GM23338 (cell line): ENCODE results near the gene ADGRB3. TPM values are rescaled to one million over a fixed set of nuclear protein-coding genes. Genes with fewer than 3 reads are reported as not detected.

ENCODE experiments used
- ATAC-seq: fragments of 200-7000 bp; cut with Tn5 transposase; 3 replicates; pipeline ENCODE4 v1.9.1; 2020
- DNase-seq: peaks from one replicate; pipeline ENCODE4 v3.0.0-alpha.2; 2015; ENCODE audit warnings: low spot score
- H2AFZ ChIP-seq: fragments of 200-600 bp; sonication (generic); 2 replicates; pipeline ENCODE4 v1.8.0; 2016; ENCODE audit warnings: antibody characterized with exemption, mild to moderate bottlenecking, moderate library complexity
- H3F3A ChIP-seq: fragments of 200-600 bp; sonication (generic); replicated peaks from 2 replicates; pipeline ENCODE4 v1.8.0; 2017; ENCODE audit warnings: antibody characterized with exemption, mixed run types, low read depth
- H3K27ac ChIP-seq: fragments of 200-600 bp; sonication (generic); 2 replicates; pipeline ENCODE4 v1.6.1; 2016; ENCODE audit warnings: low read depth
- H3K27me3 ChIP-seq: fragments of 200-600 bp; sonication (generic); 2 replicates; pipeline ENCODE4 v1.8.0; 2016; ENCODE audit warnings: mild to moderate bottlenecking, mixed run types, moderate library complexity; ENCODE audit not compliant: insufficient read depth
- H3K36me3 ChIP-seq: fragments of 200-600 bp; sonication (generic); 2 replicates; pipeline ENCODE4 v1.8.0; 2016; ENCODE audit warnings: mild to moderate bottlenecking; ENCODE audit not compliant: insufficient read depth
- H3K4me1 ChIP-seq: fragments of 200-600 bp; sonication (generic); 2 replicates; pipeline ENCODE4 v1.8.0; 2016; ENCODE audit warnings: mild to moderate bottlenecking, moderate library complexity; ENCODE audit not compliant: insufficient read depth
- H3K4me2 ChIP-seq: fragments of 200-600 bp; sonication (generic); 2 replicates; pipeline ENCODE4 v1.7.1; 2017; ENCODE audit warnings: mixed run types
- H3K4me3 ChIP-seq: fragments of 200-600 bp; sonication (generic); 2 replicates; pipeline ENCODE4 v1.6.1; 2016; ENCODE audit warnings: mixed run types
- H3K79me2 ChIP-seq: fragments of 200-600 bp; sonication (generic); replicated peaks from 2 replicates; pipeline ENCODE4 v1.8.0; 2017; ENCODE audit warnings: mild to moderate bottlenecking; ENCODE audit not compliant: insufficient read depth
- H3K9me2 ChIP-seq: fragments of 200-600 bp; sonication (generic); 2 replicates; pipeline ENCODE4 v1.8.0; 2017; ENCODE audit not compliant: insufficient read depth
- H4K20me1 ChIP-seq: fragments of 200-600 bp; sonication (generic); replicated peaks from 2 replicates; pipeline ENCODE4 v1.8.0; 2017; ENCODE audit warnings: mild to moderate bottlenecking; ENCODE audit not compliant: insufficient read depth
- H3K27ac Mint-ChIP-seq: 2 replicates; pipeline ENCODE4 v1.8.0; 2020; ENCODE audit warnings: inconsistent platforms, mild to moderate bottlenecking, moderate library complexity, mixed read lengths
- H3K27me3 Mint-ChIP-seq: 3 replicates; pipeline ENCODE4 v1.8.0; 2022; ENCODE audit warnings: low read depth, mild to moderate bottlenecking, moderate library complexity, mixed read lengths, inconsistent platforms; ENCODE audit not compliant: insufficient read depth, poor library complexity
- H3K36me3 Mint-ChIP-seq: 3 replicates; pipeline ENCODE4 v1.8.0; 2021; ENCODE audit warnings: low read depth, mild to moderate bottlenecking, inconsistent platforms, moderate library complexity, mixed read lengths
- H3K4me1 Mint-ChIP-seq: 3 replicates; pipeline ENCODE4 v1.8.0; 2020; ENCODE audit warnings: mild to moderate bottlenecking, inconsistent platforms, mixed read lengths
- H3K4me3 Mint-ChIP-seq: 3 replicates; pipeline ENCODE4 v1.8.0; 2021; ENCODE audit warnings: moderate library complexity, mild to moderate bottlenecking, inconsistent platforms, mixed read lengths
- H3K9me3 Mint-ChIP-seq: 3 replicates; pipeline ENCODE4 v1.8.0; 2020; ENCODE audit warnings: moderate library complexity, mild to moderate bottlenecking, inconsistent platforms, mixed read lengths
- CREB1 ChIP-seq: fragments of 250-450 bp; sonication (Bioruptor Pico); IDR thresholded peaks from 2 replicates; pipeline ENCODE4 v1.5.0; 2020; ENCODE audit warnings: low read depth, mild to moderate bottlenecking, moderate library complexity
- EZH2 ChIP-seq: fragments of 200-600 bp; sonication (generic); IDR thresholded peaks from one replicate; pipeline ENCODE4 v1.8.0; 2017; ENCODE audit warnings: antibody characterized with exemption, mild to moderate bottlenecking, low read depth; ENCODE audit not compliant: unreplicated experiment
- EZH2phosphoT487 ChIP-seq: fragments of 200-600 bp; sonication (generic); IDR thresholded peaks from one replicate; pipeline ENCODE4 v1.8.1; 2018; ENCODE audit warnings: antibody characterized with exemption; ENCODE audit not compliant: unreplicated experiment
- JUNB ChIP-seq: IDR thresholded peaks from one replicate; pipeline ENCODE4 v1.6.1; 2016; ENCODE audit warnings: antibody characterized with exemption; ENCODE audit not compliant: unreplicated experiment
- NANOG ChIP-seq: IDR thresholded peaks from 2 replicates; pipeline ENCODE4 v1.6.1; 2016; ENCODE audit warnings: antibody characterized with exemption, borderline replicate concordance
- POLR2AphosphoS5 ChIP-seq: IDR thresholded peaks from 2 replicates; pipeline ENCODE4 v1.6.1; 2016; ENCODE audit warnings: antibody characterized with exemption, low read depth
- REST ChIP-seq: IDR thresholded peaks from one replicate; pipeline ENCODE4 v1.6.1; 2018; ENCODE audit warnings: antibody characterized with exemption; ENCODE audit not compliant: unreplicated experiment
- STAT1 ChIP-seq: IDR thresholded peaks from one replicate; pipeline ENCODE4 v1.6.1; 2016; ENCODE audit warnings: antibody characterized with exemption; ENCODE audit not compliant: unreplicated experiment
- ZNF114 ChIP-seq: fragments of 250-450 bp; sonication (Bioruptor Pico); IDR thresholded peaks from 2 replicates; pipeline ENCODE4 v1.5.0; 2020; ENCODE audit warnings: mild to moderate bottlenecking, moderate library complexity
- ZNF331 ChIP-seq: fragments of 250-450 bp; sonication (Bioruptor Pico); IDR thresholded peaks from 2 replicates; pipeline ENCODE4 v1.5.0; 2020; ENCODE audit warnings: low read depth, mild to moderate bottlenecking, moderate library complexity
- polyA plus RNA-seq: library from polyadenylated mRNA; unstranded; fragments of >200 nt; fragmentation: Nextera tagmentation; extraction: Ambion mirVana; gene quantifications from 2 replicates; pipeline ENCODE4 v1.2.1, GENCODE V29; 2016
- total RNA-seq: library from RNA; depleted of rRNA; stranded (reverse); fragments of >200 nt; shearing (Covaris generic); gene quantifications from 2 replicates; pipeline ENCODE4 v1.2.3, GENCODE V29; 2014
- TF ChIP-seq, protein P1 (sequence below): fragments of 250-450 bp; sonication (Bioruptor Pico); IDR thresholded peaks from 2 replicates; pipeline ENCODE4 v1.5.0; 2020; ENCODE audit warnings: mild to moderate bottlenecking, moderate library complexity
- TF ChIP-seq, protein P2 (sequence below): IDR thresholded peaks from 2 replicates; pipeline ENCODE4 v1.6.1; 2016; ENCODE audit warnings: antibody characterized with exemption
- TF ChIP-seq, protein P3 (sequence below), 2 experiments: fragments of 200-600 bp in 1 of 2; sonication (generic) in 1 of 2; conservative IDR thresholded peaks; 2 replicates each; pipeline versions ENCODE4 v1.5.1 to v1.6.1; 2016 to 2017; ENCODE audit warnings: antibody characterized with exemption in 2 of 2, low read depth in 2 of 2, mild to moderate bottlenecking in 2 of 2, moderate library complexity in 1 of 2

ADGRB3 gene
- total and polyA plus RNA-seq, 2 experiments from 2014 or later: 0.92 to 4.0 TPM

DNA sequence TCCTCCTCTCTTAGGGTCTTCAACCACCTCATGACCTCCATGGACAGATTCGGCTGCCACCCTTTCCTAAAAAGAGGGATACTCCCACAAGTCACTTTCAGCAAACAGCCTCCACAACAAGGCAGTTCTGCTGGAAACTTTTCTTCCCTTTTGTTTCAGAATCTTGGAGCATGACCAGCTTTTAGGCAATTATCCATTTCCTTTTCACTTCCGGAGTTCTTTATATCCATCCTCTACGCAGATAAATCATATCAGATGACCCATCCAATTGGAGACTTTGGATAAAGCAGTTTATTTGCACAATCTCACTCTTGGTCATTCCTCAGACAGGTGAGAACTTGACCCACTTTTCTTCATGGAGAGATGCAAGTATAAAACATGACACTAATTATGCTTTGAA is 763.2 kb downstream of the ADGRB3 start:
- no peak overlapping the region for H3K4me2 ChIP-seq
- no peaks in the 10 kb centered on the region for H3K27me3 ChIP-seq
- H3K27ac ChIP-seq: no peak overlapping the region
- no peaks in the 10 kb centered on the region for H3F3A ChIP-seq
- no peaks in the 10 kb centered on the region for H3K4me1 ChIP-seq
- no peaks in the 10 kb centered on the region for H3K36me3 ChIP-seq
- H3K79me2 ChIP-seq: no peaks in the 10 kb centered on the region
- peaks cover 13% of the 10 kb centered on the region; the same call in 1 of the 2 replicates for H3K9me2 ChIP-seq
- DNase-seq (no peak), ATAC-seq (no peak)
- no peak for TF ChIP-seq JUNB
- TF ChIP-seq, protein P1, sequence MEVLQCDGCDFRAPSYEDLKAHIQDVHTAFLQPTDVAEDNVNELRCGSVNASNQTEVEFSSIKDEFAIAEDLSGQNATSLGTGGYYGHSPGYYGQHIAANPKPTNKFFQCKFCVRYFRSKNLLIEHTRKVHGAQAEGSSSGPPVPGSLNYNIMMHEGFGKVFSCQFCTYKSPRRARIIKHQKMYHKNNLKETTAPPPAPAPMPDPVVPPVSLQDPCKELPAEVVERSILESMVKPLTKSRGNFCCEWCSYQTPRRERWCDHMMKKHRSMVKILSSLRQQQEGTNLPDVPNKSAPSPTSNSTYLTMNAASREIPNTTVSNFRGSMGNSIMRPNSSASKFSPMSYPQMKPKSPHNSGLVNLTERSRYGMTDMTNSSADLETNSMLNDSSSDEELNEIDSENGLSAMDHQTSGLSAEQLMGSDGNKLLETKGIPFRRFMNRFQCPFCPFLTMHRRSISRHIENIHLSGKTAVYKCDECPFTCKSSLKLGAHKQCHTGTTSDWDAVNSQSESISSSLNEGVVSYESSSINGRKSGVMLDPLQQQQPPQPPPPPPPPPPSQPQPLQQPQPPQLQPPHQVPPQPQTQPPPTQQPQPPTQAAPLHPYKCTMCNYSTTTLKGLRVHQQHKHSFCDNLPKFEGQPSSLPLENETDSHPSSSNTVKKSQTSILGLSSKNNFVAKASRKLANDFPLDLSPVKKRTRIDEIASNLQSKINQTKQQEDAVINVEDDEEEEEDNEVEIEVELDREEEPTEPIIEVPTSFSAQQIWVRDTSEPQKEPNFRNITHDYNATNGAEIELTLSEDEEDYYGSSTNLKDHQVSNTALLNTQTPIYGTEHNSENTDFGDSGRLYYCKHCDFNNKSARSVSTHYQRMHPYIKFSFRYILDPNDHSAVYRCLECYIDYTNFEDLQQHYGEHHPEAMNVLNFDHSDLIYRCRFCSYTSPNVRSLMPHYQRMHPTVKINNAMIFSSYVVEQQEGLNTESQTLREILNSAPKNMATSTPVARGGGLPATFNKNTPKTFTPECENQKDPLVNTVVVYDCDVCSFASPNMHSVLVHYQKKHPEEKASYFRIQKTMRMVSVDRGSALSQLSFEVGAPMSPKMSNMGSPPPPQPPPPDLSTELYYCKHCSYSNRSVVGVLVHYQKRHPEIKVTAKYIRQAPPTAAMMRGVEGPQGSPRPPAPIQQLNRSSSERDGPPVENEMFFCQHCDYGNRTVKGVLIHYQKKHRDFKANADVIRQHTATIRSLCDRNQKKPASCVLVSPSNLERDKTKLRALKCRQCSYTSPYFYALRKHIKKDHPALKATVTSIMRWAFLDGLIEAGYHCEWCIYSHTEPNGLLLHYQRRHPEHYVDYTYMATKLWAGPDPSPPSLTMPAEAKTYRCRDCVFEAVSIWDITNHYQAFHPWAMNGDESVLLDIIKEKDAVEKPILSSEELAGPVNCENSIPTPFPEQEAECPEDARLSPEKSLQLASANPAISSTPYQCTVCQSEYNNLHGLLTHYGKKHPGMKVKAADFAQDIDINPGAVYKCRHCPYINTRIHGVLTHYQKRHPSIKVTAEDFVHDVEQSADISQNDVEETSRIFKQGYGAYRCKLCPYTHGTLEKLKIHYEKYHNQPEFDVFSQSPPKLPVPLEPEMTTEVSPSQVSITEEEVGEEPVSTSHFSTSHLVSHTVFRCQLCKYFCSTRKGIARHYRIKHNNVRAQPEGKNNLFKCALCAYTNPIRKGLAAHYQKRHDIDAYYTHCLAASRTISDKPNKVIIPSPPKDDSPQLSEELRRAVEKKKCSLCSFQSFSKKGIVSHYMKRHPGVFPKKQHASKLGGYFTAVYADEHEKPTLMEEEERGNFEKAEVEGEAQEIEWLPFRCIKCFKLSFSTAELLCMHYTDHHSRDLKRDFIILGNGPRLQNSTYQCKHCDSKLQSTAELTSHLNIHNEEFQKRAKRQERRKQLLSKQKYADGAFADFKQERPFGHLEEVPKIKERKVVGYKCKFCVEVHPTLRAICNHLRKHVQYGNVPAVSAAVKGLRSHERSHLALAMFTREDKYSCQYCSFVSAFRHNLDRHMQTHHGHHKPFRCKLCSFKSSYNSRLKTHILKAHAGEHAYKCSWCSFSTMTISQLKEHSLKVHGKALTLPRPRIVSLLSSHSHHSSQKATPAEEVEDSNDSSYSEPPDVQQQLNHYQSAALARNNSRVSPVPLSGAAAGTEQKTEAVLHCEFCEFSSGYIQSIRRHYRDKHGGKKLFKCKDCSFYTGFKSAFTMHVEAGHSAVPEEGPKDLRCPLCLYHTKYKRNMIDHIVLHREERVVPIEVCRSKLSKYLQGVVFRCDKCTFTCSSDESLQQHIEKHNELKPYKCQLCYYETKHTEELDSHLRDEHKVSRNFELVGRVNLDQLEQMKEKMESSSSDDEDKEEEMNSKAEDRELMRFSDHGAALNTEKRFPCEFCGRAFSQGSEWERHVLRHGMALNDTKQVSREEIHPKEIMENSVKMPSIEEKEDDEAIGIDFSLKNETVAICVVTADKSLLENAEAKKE (CRISPR knock-in tag): no peak
- TF ChIP-seq CREB1 (CRISPR knock-in tag): no peak
- TF ChIP-seq REST: no peak
- no peak for TF ChIP-seq STAT1
- no peak for TF ChIP-seq POLR2AphosphoS5
- TF ChIP-seq, protein P2, sequence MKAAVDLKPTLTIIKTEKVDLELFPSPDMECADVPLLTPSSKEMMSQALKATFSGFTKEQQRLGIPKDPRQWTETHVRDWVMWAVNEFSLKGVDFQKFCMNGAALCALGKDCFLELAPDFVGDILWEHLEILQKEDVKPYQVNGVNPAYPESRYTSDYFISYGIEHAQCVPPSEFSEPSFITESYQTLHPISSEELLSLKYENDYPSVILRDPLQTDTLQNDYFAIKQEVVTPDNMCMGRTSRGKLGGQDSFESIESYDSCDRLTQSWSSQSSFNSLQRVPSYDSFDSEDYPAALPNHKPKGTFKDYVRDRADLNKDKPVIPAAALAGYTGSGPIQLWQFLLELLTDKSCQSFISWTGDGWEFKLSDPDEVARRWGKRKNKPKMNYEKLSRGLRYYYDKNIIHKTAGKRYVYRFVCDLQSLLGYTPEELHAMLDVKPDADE: no peak
- no peak for TF ChIP-seq EZH2
- no peak for TF ChIP-seq NANOG
- no peak for TF ChIP-seq EZH2phosphoT487
- TF ChIP-seq ZNF331 (CRISPR knock-in tag): no peak
- TF ChIP-seq ZNF114 (CRISPR knock-in tag): no peak
- TF ChIP-seq, protein P3, sequence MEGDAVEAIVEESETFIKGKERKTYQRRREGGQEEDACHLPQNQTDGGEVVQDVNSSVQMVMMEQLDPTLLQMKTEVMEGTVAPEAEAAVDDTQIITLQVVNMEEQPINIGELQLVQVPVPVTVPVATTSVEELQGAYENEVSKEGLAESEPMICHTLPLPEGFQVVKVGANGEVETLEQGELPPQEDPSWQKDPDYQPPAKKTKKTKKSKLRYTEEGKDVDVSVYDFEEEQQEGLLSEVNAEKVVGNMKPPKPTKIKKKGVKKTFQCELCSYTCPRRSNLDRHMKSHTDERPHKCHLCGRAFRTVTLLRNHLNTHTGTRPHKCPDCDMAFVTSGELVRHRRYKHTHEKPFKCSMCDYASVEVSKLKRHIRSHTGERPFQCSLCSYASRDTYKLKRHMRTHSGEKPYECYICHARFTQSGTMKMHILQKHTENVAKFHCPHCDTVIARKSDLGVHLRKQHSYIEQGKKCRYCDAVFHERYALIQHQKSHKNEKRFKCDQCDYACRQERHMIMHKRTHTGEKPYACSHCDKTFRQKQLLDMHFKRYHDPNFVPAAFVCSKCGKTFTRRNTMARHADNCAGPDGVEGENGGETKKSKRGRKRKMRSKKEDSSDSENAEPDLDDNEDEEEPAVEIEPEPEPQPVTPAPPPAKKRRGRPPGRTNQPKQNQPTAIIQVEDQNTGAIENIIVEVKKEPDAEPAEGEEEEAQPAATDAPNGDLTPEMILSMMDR (conservative IDR thresholded peaks at IDR 0.05; ENCODE audit: low read depth in 2 of 2): no peak
- H2AFZ ChIP-seq: no peak overlapping the region
- H3K4me3 Mint-ChIP-seq: no peak overlapping the region
- H4K20me1 ChIP-seq: no peaks in the 10 kb centered on the region
- no peak overlapping the region for H3K27ac Mint-ChIP-seq
- no peaks in the 10 kb centered on the region for H3K9me3 Mint-ChIP-seq
- peaks cover 3% of the 10 kb centered on the region for H3K27me3 Mint-ChIP-seq
- no peaks in the 10 kb centered on the region for H3K4me1 Mint-ChIP-seq
- H3K36me3 Mint-ChIP-seq: no peaks in the 10 kb centered on the region
- no peak overlapping the region for H3K4me3 ChIP-seq
